Putamen (tissue), 1 donor: ENCODE data around the gene ASB7.

ENCODE experiments used
- DNase-seq: peaks from one replicate; pipeline ENCODE4 v3.0.0-alpha.2; 2016; ENCODE audit warnings: low spot score

The ASB7 gene

GRCh38 chr15:100686021-100686724 is 83.8 kb downstream of the ASB7 start:
- no peak for DNase-seq

GRCh38 chr15:100686725-100687473 is 84.5 kb downstream of the ASB7 start:
- DNase-seq = no peak

DNA sequence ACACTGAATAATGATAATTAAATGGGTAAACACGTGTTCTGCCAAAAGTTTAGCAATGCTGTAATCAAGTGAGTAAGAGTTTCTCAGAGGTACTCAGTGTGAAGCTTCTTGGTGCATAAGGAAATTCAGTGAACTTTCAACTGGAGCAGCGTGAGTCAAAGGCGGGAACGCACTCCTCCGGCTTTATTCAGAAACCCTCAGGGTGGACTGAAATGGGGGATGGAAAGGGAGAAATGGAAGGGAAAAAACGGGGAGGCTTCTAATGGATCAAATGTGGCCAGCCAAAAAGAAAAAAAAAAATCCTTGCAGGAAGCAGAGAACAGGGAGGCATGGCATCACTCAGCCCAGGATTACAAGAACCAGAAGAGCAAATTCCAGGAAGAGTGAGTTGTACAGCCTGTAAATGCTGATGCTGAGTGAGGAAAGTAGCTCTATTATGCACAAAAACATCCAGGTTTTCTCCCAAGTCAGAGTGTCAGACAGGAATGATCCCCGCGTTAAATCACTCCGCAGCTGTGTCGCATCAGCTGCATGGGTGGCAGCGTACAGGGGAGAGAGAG is 85.3 kb downstream of the ASB7 start:
- no peak for DNase-seq

DNA sequence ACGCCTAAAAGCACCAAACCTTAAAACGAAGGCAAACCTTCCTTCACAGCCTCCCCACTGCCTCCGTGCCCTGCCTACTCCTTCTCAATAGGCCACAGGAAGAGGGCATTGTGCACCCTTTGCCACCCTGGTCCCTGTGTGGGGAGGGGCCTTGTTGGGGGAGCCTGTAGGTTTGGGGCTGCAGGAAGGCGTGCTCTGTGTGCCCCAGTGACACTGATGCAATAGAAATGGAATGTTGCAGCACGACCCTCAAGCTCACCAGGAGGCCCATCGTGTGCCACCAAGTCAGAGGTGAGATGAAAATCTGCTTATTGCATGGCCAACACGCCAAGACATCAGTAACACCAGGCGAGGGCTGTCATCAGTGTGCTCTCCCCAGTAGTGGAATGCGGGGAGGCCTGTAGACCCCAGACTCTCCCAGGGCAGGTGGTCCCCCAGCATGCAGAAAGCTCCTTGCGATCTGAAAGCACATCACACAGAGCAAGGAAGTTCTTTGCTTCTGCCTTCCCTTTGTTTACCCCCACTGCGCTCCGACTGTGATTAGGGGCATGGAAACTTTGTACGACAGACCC is 86.2 kb downstream of the ASB7 start:
- no peak for DNase-seq

GRCh38 chr15:100689131-100689899 is 86.9 kb downstream of the ASB7 start:
- DNase-seq = no peak

- DNase-seq = no peak
Measured at GRCh38 chr15:100690032-100690794, 87.8 kb downstream of the ASB7 start.

DNA sequence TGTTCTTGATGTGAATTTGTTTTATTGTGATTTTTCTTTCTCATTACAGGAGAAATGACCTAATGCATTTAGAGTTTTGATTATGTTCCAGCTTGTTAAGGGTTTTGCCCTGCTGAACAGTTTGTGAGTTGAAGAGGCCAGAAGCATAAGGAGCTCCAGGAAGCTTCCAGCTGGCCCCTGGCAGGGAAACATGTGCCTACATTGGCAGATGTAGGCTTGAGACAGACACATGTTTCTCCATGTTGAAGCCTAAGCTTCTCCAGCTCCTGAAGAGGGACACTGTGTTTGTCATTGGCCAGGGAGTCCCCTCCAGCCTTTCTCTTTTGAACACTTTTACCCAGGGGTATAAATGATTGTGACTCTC is 88.4 kb downstream of the ASB7 start:
- no peak for DNase-seq

DNA sequence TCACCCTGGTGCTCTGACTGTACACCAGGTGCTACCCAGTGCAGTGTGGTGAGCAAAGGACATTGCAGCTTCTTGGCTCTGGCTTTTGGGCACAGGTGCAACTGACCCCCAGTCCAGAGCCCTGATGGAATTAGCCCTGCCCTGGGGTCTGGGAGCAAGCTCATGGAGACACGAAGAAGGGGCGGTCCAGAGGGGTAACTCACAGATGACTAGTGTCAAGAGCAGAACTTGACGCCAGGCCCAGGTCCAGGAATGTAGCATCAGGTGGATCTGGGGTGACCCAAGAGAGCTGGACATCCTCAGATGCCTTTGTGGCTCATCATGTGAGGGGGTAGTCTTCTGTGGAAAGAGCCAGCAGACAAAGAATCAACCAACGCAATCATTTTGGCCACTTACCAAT is 88.9 kb downstream of the ASB7 start:
- no peak for DNase-seq

DNA sequence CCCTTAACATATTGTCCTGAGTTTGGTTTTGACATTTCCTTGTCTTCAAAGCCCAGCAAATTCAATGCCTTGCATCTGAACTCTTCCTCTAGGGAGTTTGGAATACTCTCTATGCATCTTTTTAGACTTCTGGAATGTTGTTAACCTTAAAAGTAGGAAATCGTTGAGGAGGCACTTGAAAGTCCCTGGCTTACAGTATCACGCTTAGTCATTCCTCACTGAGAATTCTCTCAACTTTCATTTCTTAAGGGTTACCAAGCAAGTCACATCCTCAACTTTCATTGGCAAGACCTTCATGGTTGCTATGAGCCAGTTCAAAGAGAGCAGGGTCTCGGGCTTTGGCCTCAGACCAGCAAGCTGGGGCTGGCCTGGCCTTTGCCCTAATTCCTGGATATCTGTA is 89.9 kb downstream of the ASB7 start:
- no peak for DNase-seq

- no peak for DNase-seq
Measured at GRCh38 chr15:100692671-100693070, 90.3 kb downstream of the ASB7 start.

DNA sequence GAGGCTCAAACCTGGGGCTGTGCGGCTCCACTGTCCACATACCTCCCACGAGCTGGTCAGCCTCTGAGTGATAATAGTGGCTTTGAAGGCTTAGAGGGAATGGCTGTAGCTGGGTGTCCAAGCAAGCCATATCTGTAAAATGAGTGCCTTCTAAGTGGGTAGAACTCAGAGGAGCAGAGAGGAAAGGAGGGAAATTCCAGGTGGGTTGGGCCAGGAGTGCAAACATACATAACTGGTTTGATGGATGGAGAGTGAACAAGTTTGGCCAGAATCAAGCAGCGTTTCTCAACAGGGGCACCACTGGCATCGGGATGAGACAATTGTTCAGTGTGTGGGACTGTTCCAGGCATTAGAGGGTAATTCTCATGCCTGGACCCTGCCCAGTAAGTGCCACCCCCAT is 91.1 kb downstream of the ASB7 start:
- DNase-seq = no peak

DNA sequence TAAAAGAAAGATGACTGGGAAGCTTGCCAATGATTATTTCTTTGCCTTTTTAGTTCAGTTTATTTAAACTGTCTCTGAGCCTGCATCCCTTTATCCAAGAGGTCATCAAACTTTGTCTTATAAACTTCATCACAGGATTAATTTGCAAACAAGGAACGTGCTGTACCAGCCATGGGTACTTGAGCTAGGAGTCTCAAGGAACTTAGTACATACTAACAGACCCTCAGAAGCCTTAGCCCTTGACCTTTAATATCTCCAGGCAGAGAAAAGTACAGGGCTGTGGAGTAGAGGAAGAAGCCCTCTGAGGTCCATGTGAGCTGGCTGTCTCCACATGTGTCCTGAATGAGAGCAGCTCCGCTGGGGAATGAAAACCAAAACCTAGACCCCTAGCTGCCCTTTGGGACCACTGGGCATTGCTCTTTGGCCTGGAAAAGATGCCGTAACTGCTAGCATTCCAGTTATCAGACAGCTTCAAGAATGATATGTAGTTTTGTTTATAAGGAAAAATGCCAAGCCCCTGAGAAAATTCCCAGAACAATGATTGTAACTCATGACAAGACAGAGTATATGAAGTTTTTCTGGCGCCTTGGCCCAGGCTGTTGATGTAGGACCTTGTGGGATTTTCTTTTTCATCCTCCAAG is 92.1 kb downstream of the ASB7 start:
- DNase-seq = no peak

DNA sequence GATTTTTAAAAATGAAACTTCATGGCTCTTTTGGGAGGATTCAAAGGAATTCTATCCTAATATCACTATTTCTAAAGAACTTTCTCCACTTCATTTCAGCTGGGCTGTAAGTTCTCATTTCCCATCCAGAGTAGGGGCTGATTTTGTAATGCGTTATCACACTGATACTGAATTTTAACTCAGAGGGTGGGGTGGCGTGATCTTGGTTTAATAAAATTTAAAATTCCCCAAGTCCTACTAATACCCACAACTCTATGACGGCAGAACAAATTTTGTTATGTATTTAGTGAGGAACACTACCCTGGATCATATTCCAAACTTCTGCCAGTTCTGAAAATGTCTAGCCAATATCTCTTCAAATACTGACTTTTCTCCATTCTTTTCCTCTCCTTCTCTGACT is 92.7 kb downstream of the ASB7 start:
- no peak for DNase-seq

DNA sequence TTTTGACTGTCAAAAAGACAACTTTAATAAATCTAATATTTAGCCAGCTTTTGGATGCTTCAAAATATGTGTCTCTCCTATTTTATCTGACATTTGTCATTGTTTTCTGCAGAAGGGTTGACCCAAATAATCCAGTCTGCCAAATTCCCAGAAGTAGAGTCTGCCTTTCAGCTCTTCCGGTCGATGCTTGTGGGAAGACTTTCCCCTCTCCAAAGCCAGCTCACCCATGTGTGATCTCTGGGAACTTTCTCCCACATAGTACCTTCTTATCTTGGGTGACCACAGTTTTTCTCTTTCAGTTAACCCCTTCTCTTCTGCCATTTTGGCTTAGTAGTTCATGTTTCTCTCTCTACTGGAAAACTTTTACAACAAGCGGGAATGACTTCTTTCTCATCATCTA is 94.1 kb downstream of the ASB7 start:
- no peak for DNase-seq
